Kidney (tissue), 14 donors: ENCODE data around the gene TM4SF20. TPM values are rescaled to one million over a fixed set of nuclear protein-coding genes. Genes with fewer than 3 reads are reported as not detected.

Source experiments
- DNase-seq, 5 donors: peaks; one replicate each; pipeline ENCODE4 v3.0.0-alpha.2; 2013 to 2020
- FAIRE-seq: peaks from 2 replicates; lab custom pipeline; 2012; peaks lifted over from hg19 to GRCh38; lab: Jason Lieb, UNC
- H3K27ac ChIP-seq, 2 donors: one replicate each; pipeline ENCODE4 v1.7.0; 2013; ENCODE audit warnings: low read depth in 2 of 2, low read length in 2 of 2, inconsistent platforms in 1 of 2
- H3K27me3 ChIP-seq: one replicate; pipeline ENCODE4 v1.7.1; 2013; ENCODE audit warnings: low read length, inconsistent platforms; ENCODE audit not compliant: control insufficient read depth, insufficient read depth
- H3K36me3 ChIP-seq, 3 donors: one replicate each; pipeline versions ENCODE4 v1.7.0 to v1.7.1; 2013; ENCODE audit warnings: low read length in 3 of 3, control low read depth in 1 of 3, inconsistent platforms in 1 of 3; ENCODE audit not compliant: insufficient read depth in 3 of 3, control insufficient read depth in 2 of 3
- H3K4me1 ChIP-seq, 3 donors: one replicate each; pipeline versions ENCODE4 v1.7.0 to v1.7.1; 2013; ENCODE audit warnings: low read length in 3 of 3, inconsistent platforms in 1 of 3, low read depth in 1 of 3; ENCODE audit not compliant: control insufficient read depth in 2 of 3, insufficient read depth in 2 of 3
- H3K4me3 ChIP-seq, 3 donors: one replicate each; pipeline versions ENCODE4 v1.7.0 to v1.8.1; 2013; ENCODE audit warnings: low read length in 3 of 3, control low read depth in 1 of 3, inconsistent platforms in 1 of 3
- H3K9ac ChIP-seq, 3 donors: one replicate each; pipeline versions ENCODE4 v1.7.0 to v1.7.1; 2013; ENCODE audit warnings: low read length in 3 of 3, control low read depth in 1 of 3, inconsistent platforms in 1 of 3
- H3K9me3 ChIP-seq, 3 donors: one replicate each; pipeline versions ENCODE4 v1.7.0 to v1.7.1; 2013; ENCODE audit warnings: low read length in 3 of 3, control low read depth in 1 of 3, inconsistent platforms in 1 of 3; ENCODE audit not compliant: control insufficient read depth in 2 of 3, insufficient read depth in 1 of 3
- intact Hi-C: fragments of 100-400 bp; cut with DNase I; formaldehyde crosslinking; loops from one replicate; pipeline ENCODE4 v1.11.1; 2022
- polyA plus RNA-seq: library from polyadenylated mRNA; stranded (reverse); fragments of 350-450 nt; fragmentation: Illumina TruSeq; extraction: RNeasy Lipid Tissue Mini Kit (QIAGEN cat#74804); gene quantifications from one replicate; pipeline ENCODE4 v1.2.3, GENCODE V29; 2014; ENCODE audit warnings: low read depth, low replicate concordance; ENCODE audit not compliant: insufficient read depth
- total RNA-seq: library from RNA; stranded (reverse); fragmentation: NEBNext Ultra II Directional; extraction: Animal tissue kit (Norgen Biotek cat#: 25700); gene quantifications from one replicate; pipeline ENCODE4 v1.2.1, GENCODE V29; 2021
- TF ChIP-seq, protein P1 (sequence below): IDR thresholded peaks from 3 replicates; pipeline ENCODE4 v1.5.1; 2012; ENCODE audit warnings: mild to moderate bottlenecking, moderate library complexity, borderline replicate concordance; ENCODE audit not compliant: insufficient read depth; ENCODE audit errors: extremely low read depth
- donor health status: control.
- donor health status: control.
- donor health status: control.
- donor health status: control.
- donor health status: control.
- donor health status: DM: yes; HTN: yes; CAD: no.
- donor health status: Normal renal cell carcinoma (clear cell type).

TM4SF20 gene
- total and polyA plus RNA-seq, 2 donors from 2014 or later: not detected

DNA sequence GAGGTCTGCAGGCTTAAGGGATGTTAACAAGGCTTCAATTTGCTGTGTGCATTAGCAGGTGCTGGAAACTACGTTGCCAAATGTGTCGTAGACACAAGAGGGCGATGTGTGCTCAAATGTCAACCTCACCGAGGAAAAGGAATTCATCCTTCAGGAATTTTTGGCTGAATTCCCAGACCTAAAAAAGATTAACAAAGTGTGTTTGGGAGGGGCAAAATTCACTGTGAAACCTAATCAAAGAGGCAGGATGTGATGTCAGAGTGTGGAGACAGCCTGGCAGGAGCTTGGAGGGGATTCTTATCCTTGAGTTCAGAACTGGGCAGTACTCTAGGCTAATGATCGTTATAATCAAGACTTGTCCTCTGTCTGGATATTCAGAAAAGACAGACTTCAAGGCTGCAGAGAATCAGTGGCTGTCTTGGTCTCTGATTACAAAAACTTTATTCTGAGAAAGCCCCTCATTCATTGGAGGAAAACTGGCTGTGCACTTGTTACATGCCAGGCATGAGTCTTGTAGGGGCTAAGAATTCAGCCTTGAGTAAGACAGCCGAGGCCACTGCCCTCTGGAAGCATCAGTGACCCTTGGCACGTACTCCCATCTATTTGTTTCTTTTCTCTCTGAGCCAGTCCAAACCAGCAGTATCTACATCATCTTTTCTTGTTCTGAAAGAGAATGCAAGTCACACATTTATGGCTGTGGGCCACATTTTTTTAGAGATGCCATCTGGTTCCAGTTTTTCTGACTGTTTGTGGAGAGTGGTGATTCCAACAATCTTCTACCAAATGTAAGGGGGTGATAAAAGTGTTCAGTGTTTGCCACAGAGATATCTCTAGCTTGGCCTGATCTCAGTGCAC lies 27.3 kb upstream of the TM4SF20 start:
- FAIRE-seq: peak; percentile 91
- peak in 4 of 5 donors; percentile 67 to 98 (median 88) for DNase-seq
- Histone ChIP-seq H3K36me3 (no peaks in the 10 kb centered on the region), H3K4me3 (peak overlapping the region in 2 of 3 donors; percentile 9 to 19), H3K4me1 (peaks cover 6 to 15% (median 8%) of the 10 kb centered on the region in 3 donors), H3K27me3 (no peaks in the 10 kb centered on the region), H3K9me3 (no peaks in the 10 kb centered on the region), H3K27ac (peak overlapping the region; percentile 72 to 85), H3K9ac (peak overlapping the region in 1 of 3 donors; percentile 26)
- intact Hi-C loops: loop anchor here (10.0 kb wide), 1 partner anchor 358 kb away; no protein-coding TSS in a partner anchor
- TF ChIP-seq, protein P1, sequence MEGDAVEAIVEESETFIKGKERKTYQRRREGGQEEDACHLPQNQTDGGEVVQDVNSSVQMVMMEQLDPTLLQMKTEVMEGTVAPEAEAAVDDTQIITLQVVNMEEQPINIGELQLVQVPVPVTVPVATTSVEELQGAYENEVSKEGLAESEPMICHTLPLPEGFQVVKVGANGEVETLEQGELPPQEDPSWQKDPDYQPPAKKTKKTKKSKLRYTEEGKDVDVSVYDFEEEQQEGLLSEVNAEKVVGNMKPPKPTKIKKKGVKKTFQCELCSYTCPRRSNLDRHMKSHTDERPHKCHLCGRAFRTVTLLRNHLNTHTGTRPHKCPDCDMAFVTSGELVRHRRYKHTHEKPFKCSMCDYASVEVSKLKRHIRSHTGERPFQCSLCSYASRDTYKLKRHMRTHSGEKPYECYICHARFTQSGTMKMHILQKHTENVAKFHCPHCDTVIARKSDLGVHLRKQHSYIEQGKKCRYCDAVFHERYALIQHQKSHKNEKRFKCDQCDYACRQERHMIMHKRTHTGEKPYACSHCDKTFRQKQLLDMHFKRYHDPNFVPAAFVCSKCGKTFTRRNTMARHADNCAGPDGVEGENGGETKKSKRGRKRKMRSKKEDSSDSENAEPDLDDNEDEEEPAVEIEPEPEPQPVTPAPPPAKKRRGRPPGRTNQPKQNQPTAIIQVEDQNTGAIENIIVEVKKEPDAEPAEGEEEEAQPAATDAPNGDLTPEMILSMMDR: peak; percentile 90

DNA sequence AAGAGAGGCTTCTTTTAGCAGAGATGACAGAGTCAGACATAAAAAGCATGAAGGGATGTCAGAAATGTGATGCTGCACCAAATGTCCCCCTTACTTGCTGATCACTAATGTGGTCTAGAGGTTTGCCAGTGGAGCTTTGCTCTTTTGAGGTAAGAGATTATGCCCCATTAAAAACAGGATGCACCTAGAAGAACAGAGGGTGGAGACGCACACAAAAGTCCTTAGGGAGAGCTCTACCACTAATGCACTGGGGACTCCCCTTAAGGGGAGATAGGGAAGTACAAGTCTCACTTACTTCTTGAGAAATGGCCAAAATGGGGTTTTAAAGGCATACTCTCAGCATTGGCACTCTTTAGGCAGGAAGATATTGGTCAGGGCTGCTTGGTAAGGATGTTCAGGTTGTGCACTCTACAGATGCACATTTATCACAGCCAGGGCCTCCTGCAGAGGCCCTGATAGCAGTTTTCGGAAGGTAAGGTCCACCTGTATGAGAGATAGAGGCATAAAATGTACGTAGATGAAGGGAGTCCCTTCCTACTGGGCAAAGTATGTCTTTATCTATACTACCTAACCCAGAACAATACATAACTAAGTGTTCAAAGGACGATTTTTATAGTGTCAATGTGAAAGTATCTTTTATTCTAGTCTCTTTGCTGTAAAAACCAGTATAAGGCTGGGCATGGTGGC lies 25.6 kb upstream of the TM4SF20 start:
- Histone ChIP-seq H3K36me3 (no peaks in the 10 kb centered on the region), H3K9ac (no peak overlapping the region), H3K9me3 (no peaks in the 10 kb centered on the region), H3K27ac (no peak overlapping the region), H3K27me3 (no peaks in the 10 kb centered on the region), H3K4me3 (no peak overlapping the region), H3K4me1 (peaks cover 6 to 15% (median 8%) of the 10 kb centered on the region in 3 donors)
- DNase-seq: no peak
- no peak for FAIRE-seq
- TF ChIP-seq, protein P1: no peak
- intact Hi-C loops: loop anchor here (10.0 kb wide), 1 partner anchor 360 kb away; no protein-coding TSS in a partner anchor

DNA sequence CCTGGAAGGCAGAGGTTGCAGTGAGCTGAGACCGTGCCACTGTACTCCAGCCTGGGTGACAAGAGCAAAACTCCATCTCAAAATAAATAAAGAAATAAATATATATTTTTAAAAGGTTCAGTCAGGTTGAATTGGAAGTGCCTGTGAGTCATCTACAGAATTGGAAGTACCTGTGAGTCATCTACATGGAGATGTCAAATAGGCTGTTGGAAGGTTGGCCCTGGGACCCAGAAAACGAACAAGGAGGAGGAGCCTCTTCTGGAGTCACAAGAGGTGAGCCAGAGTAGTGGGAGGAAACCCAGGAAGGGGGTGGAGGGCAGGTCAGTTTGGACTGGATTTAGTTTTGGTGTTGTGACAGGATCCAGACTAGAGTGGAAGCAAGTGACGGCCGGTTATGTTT lies 23.9 kb upstream of the TM4SF20 start:
- H3K27me3 ChIP-seq: no peaks in the 10 kb centered on the region
- H3K9me3 ChIP-seq: no peaks in the 10 kb centered on the region
- TF ChIP-seq, protein P1: no peak
- no peaks in the 10 kb centered on the region for H3K36me3 ChIP-seq
- H3K27ac ChIP-seq: no peak overlapping the region
- intact Hi-C loops: loop anchor here (10.0 kb wide), 1 partner anchor 362 kb away; no protein-coding TSS in a partner anchor
- DNase-seq (no peak), FAIRE-seq (no peak)
- H3K4me1 ChIP-seq: peaks cover 6 to 15% (median 8%) of the 10 kb centered on the region in 3 donors
- H3K9ac ChIP-seq: no peak overlapping the region
- no peak overlapping the region for H3K4me3 ChIP-seq
